Muscle of leg (tissue), 11 donors: ENCODE measurements around the gene TXNDC15. TPM values are rescaled to one million over a fixed set of nuclear protein-coding genes. Genes with fewer than 3 reads are reported as not detected.
A peak's percentile ranks its signal among the peaks of the same experiment; 100 is the strongest.

Experiments used
- DNase-seq: peaks from one replicate; pipeline ENCODE4 v3.0.0; 2013
- H3K27ac ChIP-seq: one replicate; pipeline ENCODE4 v1.5.1; 2013; ENCODE audit warnings: mild to moderate bottlenecking, low read length, control low read depth
- H3K27me3 ChIP-seq: one replicate; pipeline ENCODE4 v1.6.1; 2013; ENCODE audit warnings: low read length; ENCODE audit not compliant: control insufficient read depth, insufficient read depth
- H3K36me3 ChIP-seq: one replicate; pipeline ENCODE4 v1.6.1; 2013; ENCODE audit warnings: low read length; ENCODE audit not compliant: control insufficient read depth, insufficient read depth
- H3K4me1 ChIP-seq: one replicate; pipeline ENCODE4 v1.6.1; 2013; ENCODE audit warnings: low read length; ENCODE audit not compliant: control insufficient read depth, insufficient read depth
- H3K4me3 ChIP-seq: one replicate; pipeline ENCODE4 v1.5.1; 2013; ENCODE audit warnings: low read length, control low read depth
- H3K9me3 ChIP-seq: replicated peaks from 2 replicates; pipeline ENCODE4 v1.6.1; 2013; ENCODE audit warnings: low read depth, low read length; ENCODE audit not compliant: control insufficient read depth
- WGBS: methylation state at CpG from one replicate; pipeline ENCODE4 v1.1.5; 2013; ENCODE audit warnings: missing lambda C conversion rate; ENCODE audit not compliant: insufficient coverage; 5-methylcytosine and 5-hydroxymethylcytosine counted together
- polyA plus RNA-seq, 8 donors: library from polyadenylated mRNA; unstranded; fragments of 120-200 nt; gene quantifications; one replicate each; pipeline versions ENCODE4 v1.2.1 to v1.2.3, GENCODE V29; 2013; ENCODE audit warnings: inconsistent platforms in 1 of 8, low replicate concordance in 1 of 8; ENCODE audit not compliant: insufficient read length in 8 of 8, insufficient read depth in 1 of 8
- total RNA-seq: library from RNA; stranded (reverse); fragments of 120-200 nt; gene quantifications from one replicate; pipeline ENCODE4 v1.2.4, GENCODE V29; 2013

Gene TXNDC15
- total and polyA plus RNA-seq, 9 donors = 60.3 to 95.4 (median 71.4) TPM

DNA sequence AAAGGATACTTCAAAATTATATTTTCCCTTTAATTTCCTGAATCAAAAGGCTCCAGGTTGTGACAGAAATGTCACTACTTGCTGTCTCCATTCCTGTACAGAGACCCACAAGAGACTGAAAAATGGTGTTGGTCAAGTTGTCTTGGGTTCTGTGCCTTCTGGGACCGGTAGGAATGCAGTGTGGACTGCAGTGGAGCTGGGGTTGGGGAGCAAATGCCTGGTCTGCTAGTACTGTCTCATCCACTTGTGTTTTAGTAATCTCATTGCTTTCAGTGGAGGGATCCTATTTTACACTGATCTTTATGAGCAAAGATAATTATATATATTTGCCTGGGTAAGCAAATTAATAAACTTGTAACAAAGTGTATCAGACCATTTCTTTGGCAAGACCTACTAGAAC lies 69.4 kb downstream of the TXNDC15 start:
- no peak overlapping the region for H3K4me3 ChIP-seq
- no peaks in the 10 kb centered on the region for H3K36me3 ChIP-seq
- no peaks in the 10 kb centered on the region for H3K9me3 ChIP-seq
- H3K4me1 ChIP-seq = no peaks in the 10 kb centered on the region
- no peaks in the 10 kb centered on the region for H3K27me3 ChIP-seq
- 44% methylated on average over 1 of the region's 1 CpG for WGBS
- no peak for DNase-seq
- no peak overlapping the region for H3K27ac ChIP-seq

DNA sequence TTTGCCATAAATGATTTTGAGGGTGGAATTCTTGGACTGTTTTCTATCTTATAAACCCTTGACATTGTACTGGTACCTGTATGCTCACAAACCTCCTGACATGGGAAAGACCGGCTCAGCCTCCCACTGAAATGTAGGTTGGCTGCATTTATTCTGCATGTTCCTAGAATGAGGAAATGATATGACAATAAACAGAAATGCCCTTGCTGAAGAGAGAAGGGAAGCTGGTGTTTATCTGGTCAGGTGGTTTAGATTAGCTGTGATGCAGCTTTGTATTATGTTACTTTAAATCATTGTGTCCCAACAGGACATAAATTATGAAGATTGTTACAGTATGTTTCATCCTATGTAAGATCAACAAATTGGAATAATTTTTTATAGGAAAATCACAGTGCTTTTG lies 70.5 kb downstream of the TXNDC15 start:
- no CpG with 5 or more reads among the region's 1 CpG for WGBS
- Histone ChIP-seq H3K27ac (no peak overlapping the region), H3K4me1 (peaks cover 3% of the 10 kb centered on the region), H3K4me3 (no peak overlapping the region), H3K36me3 (no peaks in the 10 kb centered on the region), H3K27me3 (no peaks in the 10 kb centered on the region), H3K9me3 (no peaks in the 10 kb centered on the region)
- no peak for DNase-seq

DNA sequence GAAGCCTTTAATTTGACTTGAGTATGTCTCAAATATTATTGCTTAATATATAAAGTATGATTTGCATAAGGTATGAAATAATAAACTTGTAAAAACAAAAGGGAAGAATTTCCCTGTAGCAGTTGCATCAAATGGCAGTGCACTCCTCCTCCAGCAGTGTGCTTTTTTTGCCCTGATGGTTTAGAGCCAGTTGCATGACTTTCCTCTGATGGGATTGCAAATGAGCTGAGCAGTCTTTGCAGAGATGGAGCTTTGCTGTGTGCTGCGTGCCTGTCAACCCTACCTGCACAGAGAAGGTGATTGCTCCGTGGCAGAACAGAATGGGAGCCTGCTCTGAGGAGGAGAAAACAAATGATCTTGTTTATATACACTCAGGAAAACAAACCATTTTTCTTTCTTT lies 70.9 kb downstream of the TXNDC15 start:
- H3K27me3 ChIP-seq = no peaks in the 10 kb centered on the region
- peaks cover 3% of the 10 kb centered on the region for H3K4me1 ChIP-seq
- H3K36me3 ChIP-seq = no peaks in the 10 kb centered on the region

DNA sequence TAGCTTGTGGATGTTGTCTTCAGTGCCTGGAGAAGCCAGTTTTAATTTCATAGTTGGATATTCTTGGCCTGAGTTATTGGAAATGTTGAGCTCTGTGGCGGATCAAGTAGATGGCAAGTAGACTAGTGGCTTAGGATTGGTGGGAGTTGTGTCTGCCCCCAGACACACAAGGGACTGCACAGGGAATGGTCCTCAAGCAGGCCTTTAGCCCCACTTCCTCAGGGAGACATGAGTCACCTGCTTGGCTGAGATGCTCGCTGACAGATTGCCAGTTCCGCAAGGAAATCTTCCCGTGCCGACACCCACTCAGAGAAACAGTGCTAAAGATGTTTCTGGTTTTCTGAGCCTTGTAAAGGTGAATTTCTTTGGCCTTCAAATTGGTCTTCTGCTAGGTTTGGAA lies 74.7 kb downstream of the TXNDC15 start:
- H3K9me3 ChIP-seq = no peaks in the 10 kb centered on the region
- 36% methylated on average over 1 of the region's 5 CpGs for WGBS
- DNase-seq = peak; percentile 61
- peaks cover 3% of the 10 kb centered on the region for H3K4me1 ChIP-seq
- no peak overlapping the region for H3K27ac ChIP-seq
- H3K27me3 ChIP-seq = no peaks in the 10 kb centered on the region
- H3K36me3 ChIP-seq = no peaks in the 10 kb centered on the region
- no peak overlapping the region for H3K4me3 ChIP-seq

More for the DNA sequence above, 70.9 kb downstream of the TXNDC15 start:
- no CpG with 5 or more reads among the region's 2 CpGs for WGBS
- Histone ChIP-seq H3K4me3 (no peak overlapping the region), H3K9me3 (no peaks in the 10 kb centered on the region), H3K27ac (no peak overlapping the region)
- no peak for DNase-seq

DNA sequence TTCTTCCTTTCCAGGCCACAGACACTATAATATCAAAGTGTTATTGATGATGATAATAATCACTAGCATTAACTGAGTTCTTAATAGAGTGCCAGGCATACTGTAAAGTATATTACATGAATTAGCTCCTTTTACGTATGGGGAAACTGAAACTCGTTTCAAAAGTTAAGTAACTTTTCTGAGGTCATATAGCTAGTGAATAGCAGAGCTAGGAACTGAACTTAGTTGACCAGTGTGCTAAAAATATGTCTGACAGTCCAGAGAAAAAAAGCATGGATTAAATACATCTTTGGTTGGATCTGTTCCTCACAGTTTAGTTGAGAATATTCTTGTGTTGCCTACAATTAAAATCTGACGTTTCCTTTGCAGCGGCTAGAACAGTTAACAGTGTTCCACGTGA lies 75.1 kb downstream of the TXNDC15 start:
- DNase-seq = no peak
- peaks cover 3% of the 10 kb centered on the region for H3K4me1 ChIP-seq
- WGBS = 80% methylated on average over 1 of the region's 5 CpGs
- H3K27me3 ChIP-seq = no peaks in the 10 kb centered on the region
- no peaks in the 10 kb centered on the region for H3K9me3 ChIP-seq
- no peak overlapping the region for H3K4me3 ChIP-seq
- no peaks in the 10 kb centered on the region for H3K36me3 ChIP-seq
- no peak overlapping the region for H3K27ac ChIP-seq

Other genes starting within 250 kb of the TXNDC15 start
- 41.1 TPM for gene SAR1B, start 241.5 kb upstream of the TXNDC15 start, total RNA-seq
- 10 to 100 TPM; 26.2 to 40.0 (median 32.0) TPM for gene SAR1B, start 241.5 kb upstream of the TXNDC15 start, polyA plus RNA-seq
- 14.5 TPM for gene SEC24A, start 225.6 kb upstream of the TXNDC15 start, total RNA-seq
- 10 to 100 TPM; 15.8 to 25.4 (median 17.7) TPM for gene SEC24A, start 225.6 kb upstream of the TXNDC15 start, polyA plus RNA-seq
- gene CAMLG, start 135.8 kb upstream of the TXNDC15 start, total RNA-seq = 40.7 TPM
- 10 to 100 TPM; 47.4 to 58.5 (median 55.2) TPM for gene CAMLG, start 135.8 kb upstream of the TXNDC15 start, polyA plus RNA-seq
- gene DDX46, start 115.6 kb upstream of the TXNDC15 start, total RNA-seq = 30.0 TPM
- 10 to 100 TPM; 39.1 to 61.8 (median 52.4) TPM for gene DDX46, start 115.6 kb upstream of the TXNDC15 start, polyA plus RNA-seq
- gene C5orf24, start 28.4 kb upstream of the TXNDC15 start, total RNA-seq = 39.1 TPM
- 10 to 100 TPM; 50.9 to 75.4 (median 67.2) TPM for gene C5orf24, start 28.4 kb upstream of the TXNDC15 start, polyA plus RNA-seq
- gene PCBD2, start 30.8 kb downstream of the TXNDC15 start, total RNA-seq = 8.9 TPM
- gene PCBD2, start 30.8 kb downstream of the TXNDC15 start, polyA plus RNA-seq = 10 to 100 TPM in 3 of 8 donors, 1 to 10 TPM in 5; 7.3 to 12.3 (median 9.2) TPM
- 0.31 TPM for gene CATSPER3, start 93.5 kb downstream of the TXNDC15 start, total RNA-seq
- gene CATSPER3, start 93.5 kb downstream of the TXNDC15 start, polyA plus RNA-seq = under 1 TPM; 0.25 to 0.86 (median 0.56) TPM
- 3.6 TPM for gene PITX1, start 159.9 kb downstream of the TXNDC15 start, total RNA-seq
- 10 to 100 TPM in 1 of 8 donors, 1 to 10 TPM in 7; 4.4 to 11.1 (median 8.4) TPM for gene PITX1, start 159.9 kb downstream of the TXNDC15 start, polyA plus RNA-seq